ENCODE measurements around the gene MRPS27.

Gene MRPS27

DNA sequence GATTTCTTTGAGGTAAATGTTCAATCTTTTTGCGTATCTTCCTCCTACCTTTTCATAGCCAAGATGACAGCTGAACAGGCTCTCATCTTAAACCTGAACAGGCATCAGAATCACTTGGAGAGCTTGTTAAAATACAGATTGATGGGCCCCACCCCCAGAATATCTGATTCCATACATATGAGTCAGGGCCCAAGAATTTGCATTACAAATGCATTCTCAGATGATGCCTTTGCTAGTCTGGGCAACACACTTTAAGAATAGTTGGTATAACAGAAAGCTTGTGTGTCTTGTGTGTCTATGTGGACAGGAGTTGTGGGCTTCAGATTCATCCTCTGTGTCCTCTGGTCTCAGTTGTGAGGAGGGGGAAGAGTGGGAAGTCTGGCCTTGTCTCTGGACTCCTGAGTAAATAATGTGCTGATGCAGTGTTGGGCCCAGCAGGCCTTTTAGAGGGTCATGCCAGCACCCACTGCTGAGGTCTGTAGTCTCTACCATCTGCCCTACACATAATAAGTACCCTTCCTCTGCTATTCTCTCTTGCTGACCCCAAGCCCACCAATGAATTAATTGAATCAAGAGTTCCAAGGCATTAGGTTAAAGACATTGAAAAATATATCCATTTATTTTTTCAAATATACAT, 43.2 kb upstream of the MRPS27 start:
- no peaks in the 10 kb centered on the region for H3K4me1 ChIP-seq (ENCODE audit: insufficient read depth, insufficient read length)
- H3K9ac ChIP-seq (ENCODE audit: insufficient read length, low read depth): no peak overlapping the region
- H3K27me3 ChIP-seq (ENCODE audit: insufficient read depth, insufficient read length): no peaks in the 10 kb centered on the region
- H3K9me3 ChIP-seq (ENCODE audit: insufficient read depth, low read length): peaks cover 12% of the 10 kb centered on the region; the same call in 1 of the 2 replicates
- peaks cover 48% of the 10 kb centered on the region for H3K36me3 ChIP-seq (ENCODE audit: insufficient read depth, insufficient read length, low read length)
- no peak overlapping the region for H3K4me3 ChIP-seq (ENCODE audit: insufficient read length, low read depth)
- TF ChIP-seq YY1 (IDR thresholded peaks at IDR 0.05; ENCODE audit: insufficient read depth, insufficient read length): no peak
- no peak for TF ChIP-seq SUZ12 (IDR thresholded peaks at IDR 0.05; ENCODE audit: extremely low read depth, insufficient read depth, insufficient read length)
- TF ChIP-seq ZNF274 (IDR thresholded peaks at IDR 0.05; ENCODE audit: low read depth, low read length): no peak
- DNase-seq (ENCODE audit: low read depth, low spot score): peak; percentile 23

DNA sequence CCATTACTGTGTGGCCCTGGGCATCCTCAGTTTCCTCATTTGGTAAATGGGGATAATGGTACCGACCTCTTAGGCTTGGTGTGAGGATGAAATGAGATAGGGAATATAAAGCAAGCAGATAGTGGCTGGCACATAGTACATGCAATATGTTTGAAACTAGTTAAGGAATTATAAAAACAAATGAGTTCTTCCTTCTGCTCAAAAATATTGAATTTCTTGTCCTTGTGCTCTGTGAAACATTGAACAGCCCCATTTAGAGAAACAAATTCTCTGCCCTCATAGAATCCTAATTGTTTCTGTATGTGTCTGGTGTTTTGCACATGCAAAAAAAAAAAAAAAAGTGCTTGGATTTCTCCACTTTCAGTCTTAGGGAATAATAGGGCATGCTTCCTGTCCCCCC, 39.8 kb upstream of the MRPS27 start:
- H3K9ac ChIP-seq (ENCODE audit: insufficient read length, low read depth): no peak overlapping the region

DNA sequence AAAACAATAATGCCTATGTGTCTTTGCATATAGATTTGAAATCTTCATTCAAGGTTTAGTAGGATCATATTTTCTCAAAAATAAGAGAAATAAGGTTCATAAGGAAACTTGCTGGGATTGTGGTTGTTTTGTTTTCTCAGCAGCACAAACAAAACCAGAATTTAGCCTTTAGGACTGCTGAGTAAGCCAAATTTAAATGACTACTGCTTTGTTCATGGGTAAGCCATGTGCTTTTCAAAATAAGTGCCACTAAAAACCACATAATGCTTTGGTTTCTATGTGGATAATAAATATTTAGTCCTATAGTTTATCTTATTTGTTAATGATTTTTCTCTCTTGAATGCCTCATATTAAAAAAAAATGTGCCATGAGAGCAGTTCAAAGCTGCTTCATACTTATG, 38.9 kb upstream of the MRPS27 start:
- DNase-seq (ENCODE audit: low read depth, low spot score): no peak
- H3K4me1 ChIP-seq (ENCODE audit: insufficient read depth, insufficient read length): no peaks in the 10 kb centered on the region
- no peak overlapping the region for H3K9ac ChIP-seq (ENCODE audit: insufficient read length, low read depth)
- TF ChIP-seq YY1 (IDR thresholded peaks at IDR 0.05; ENCODE audit: insufficient read depth, insufficient read length) (no peak), ZNF274 (IDR thresholded peaks at IDR 0.05; ENCODE audit: low read depth, low read length) (no peak), SUZ12 (IDR thresholded peaks at IDR 0.05; ENCODE audit: extremely low read depth, insufficient read depth, insufficient read length) (no peak)
- peaks cover 12% of the 10 kb centered on the region; the same call in 1 of the 2 replicates for H3K9me3 ChIP-seq (ENCODE audit: insufficient read depth, low read length)
- H3K4me3 ChIP-seq (ENCODE audit: insufficient read length, low read depth): no peak overlapping the region
- H3K27me3 ChIP-seq (ENCODE audit: insufficient read depth, insufficient read length): no peaks in the 10 kb centered on the region
- H3K36me3 ChIP-seq (ENCODE audit: insufficient read depth, insufficient read length, low read length): peaks cover 46% of the 10 kb centered on the region

More for the DNA sequence above, 39.8 kb upstream of the MRPS27 start:
- Histone ChIP-seq H3K4me3 (ENCODE audit: insufficient read length, low read depth) (no peak overlapping the region), H3K27me3 (ENCODE audit: insufficient read depth, insufficient read length) (no peaks in the 10 kb centered on the region), H3K4me1 (ENCODE audit: insufficient read depth, insufficient read length) (no peaks in the 10 kb centered on the region), H3K9me3 (ENCODE audit: insufficient read depth, low read length) (peaks cover 12% of the 10 kb centered on the region; the same call in 1 of the 2 replicates), H3K36me3 (ENCODE audit: insufficient read depth, insufficient read length, low read length) (peaks cover 51% of the 10 kb centered on the region)
- no peak for DNase-seq (ENCODE audit: low read depth, low spot score)
- TF ChIP-seq ZNF274 (IDR thresholded peaks at IDR 0.05; ENCODE audit: low read depth, low read length): no peak
- TF ChIP-seq SUZ12 (IDR thresholded peaks at IDR 0.05; ENCODE audit: extremely low read depth, insufficient read depth, insufficient read length): no peak
- no peak for TF ChIP-seq YY1 (IDR thresholded peaks at IDR 0.05; ENCODE audit: insufficient read depth, insufficient read length)

DNA sequence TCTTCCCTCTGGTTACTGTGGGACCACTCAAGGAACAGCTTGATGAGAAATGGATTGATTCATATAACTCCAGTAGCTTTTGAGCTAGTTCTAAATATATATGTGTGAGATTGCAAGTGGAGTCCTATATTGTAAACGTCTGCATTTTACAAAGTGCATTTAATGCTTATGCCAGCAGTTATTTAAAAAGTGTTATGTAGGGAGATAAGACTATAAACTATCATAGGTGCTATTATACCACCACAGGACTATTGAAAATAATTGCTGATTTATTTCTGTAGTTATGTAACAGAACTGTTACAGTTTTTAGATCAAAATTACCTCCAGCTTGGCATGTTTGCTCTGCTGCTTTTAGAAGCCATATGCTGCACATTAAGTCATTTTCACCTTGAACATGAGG, 36.3 kb upstream of the MRPS27 start:
- Histone ChIP-seq H3K4me1 (ENCODE audit: insufficient read depth, insufficient read length) (no peaks in the 10 kb centered on the region), H3K9me3 (ENCODE audit: insufficient read depth, low read length) (no peaks in the 10 kb centered on the region), H3K36me3 (ENCODE audit: insufficient read depth, insufficient read length, low read length) (peaks cover 42% of the 10 kb centered on the region), H3K4me3 (ENCODE audit: insufficient read length, low read depth) (no peak overlapping the region), H3K27me3 (ENCODE audit: insufficient read depth, insufficient read length) (no peaks in the 10 kb centered on the region), H3K9ac (ENCODE audit: insufficient read length, low read depth) (no peak overlapping the region)
- TF ChIP-seq SUZ12 (IDR thresholded peaks at IDR 0.05; ENCODE audit: extremely low read depth, insufficient read depth, insufficient read length) (no peak), ZNF274 (IDR thresholded peaks at IDR 0.05; ENCODE audit: low read depth, low read length) (no peak), YY1 (IDR thresholded peaks at IDR 0.05; ENCODE audit: insufficient read depth, insufficient read length) (no peak)
- no peak for DNase-seq (ENCODE audit: low read depth, low spot score)

DNA sequence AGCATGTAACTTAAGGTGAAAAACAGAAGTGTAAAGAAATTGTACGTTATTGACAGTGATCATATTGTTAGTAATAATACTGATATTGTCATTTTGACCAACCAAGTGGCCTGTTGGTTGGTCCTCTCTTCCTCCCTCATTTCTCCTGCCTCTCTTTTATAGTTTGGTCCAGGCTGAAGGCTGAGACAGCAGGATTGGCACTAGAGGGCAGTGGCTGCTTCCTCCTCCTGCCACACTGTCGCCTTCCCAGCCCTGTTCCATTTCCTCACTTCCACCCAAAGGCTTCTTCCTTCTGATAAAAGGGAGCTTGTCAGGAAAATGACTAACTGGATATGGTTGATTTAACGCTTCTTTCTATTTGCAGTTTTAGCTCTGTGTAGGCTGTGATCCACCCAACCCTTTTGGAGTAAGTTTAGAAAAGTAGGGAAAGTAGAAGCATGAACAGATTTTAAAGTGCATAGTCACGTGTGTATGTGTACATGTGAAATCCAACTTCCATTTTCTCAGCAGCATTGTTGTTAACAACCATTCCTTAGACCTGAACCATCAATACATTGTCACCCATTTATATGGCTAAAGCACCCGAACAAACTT, 35.8 kb upstream of the MRPS27 start:
- Histone ChIP-seq H3K36me3 (ENCODE audit: insufficient read depth, insufficient read length, low read length) (peaks cover 39% of the 10 kb centered on the region), H3K4me3 (ENCODE audit: insufficient read length, low read depth) (no peak overlapping the region), H3K9me3 (ENCODE audit: insufficient read depth, low read length) (no peaks in the 10 kb centered on the region), H3K4me1 (ENCODE audit: insufficient read depth, insufficient read length) (no peaks in the 10 kb centered on the region), H3K9ac (ENCODE audit: insufficient read length, low read depth) (no peak overlapping the region), H3K27me3 (ENCODE audit: insufficient read depth, insufficient read length) (no peaks in the 10 kb centered on the region)
- TF ChIP-seq ZNF274 (IDR thresholded peaks at IDR 0.05; ENCODE audit: low read depth, low read length): no peak
- TF ChIP-seq YY1 (IDR thresholded peaks at IDR 0.05; ENCODE audit: insufficient read depth, insufficient read length): no peak
- TF ChIP-seq SUZ12 (IDR thresholded peaks at IDR 0.05; ENCODE audit: extremely low read depth, insufficient read depth, insufficient read length): no peak
- no peak for DNase-seq (ENCODE audit: low read depth, low spot score)

DNA sequence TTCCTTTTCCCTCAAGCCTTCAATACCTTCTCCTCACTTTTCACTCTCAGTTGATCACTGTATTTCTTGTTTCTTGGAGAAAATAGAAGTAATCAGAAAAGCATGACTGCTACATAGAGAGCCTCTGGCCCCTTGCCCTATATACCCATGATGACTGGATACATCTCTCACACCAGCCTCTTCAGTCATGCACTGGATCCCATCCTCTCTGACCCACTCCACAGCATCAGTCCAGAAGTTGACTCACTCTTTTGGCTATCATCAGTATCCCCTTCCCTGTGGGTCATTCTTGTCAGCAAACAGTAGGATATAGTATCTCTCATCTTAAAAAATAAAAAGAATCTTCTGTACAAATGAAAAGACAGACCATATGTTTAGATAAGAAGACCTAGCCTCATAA, 33.0 kb upstream of the MRPS27 start:
- H3K36me3 ChIP-seq (ENCODE audit: insufficient read depth, insufficient read length, low read length): peaks cover 19% of the 10 kb centered on the region
- no peaks in the 10 kb centered on the region for H3K27me3 ChIP-seq (ENCODE audit: insufficient read depth, insufficient read length)
- H3K9me3 ChIP-seq (ENCODE audit: insufficient read depth, low read length): no peaks in the 10 kb centered on the region
- no peak overlapping the region for H3K4me3 ChIP-seq (ENCODE audit: insufficient read length, low read depth)
- DNase-seq (ENCODE audit: low read depth, low spot score): no peak
- TF ChIP-seq SUZ12 (IDR thresholded peaks at IDR 0.05; ENCODE audit: extremely low read depth, insufficient read depth, insufficient read length): no peak
- no peak for TF ChIP-seq ZNF274 (IDR thresholded peaks at IDR 0.05; ENCODE audit: low read depth, low read length)
- H3K4me1 ChIP-seq (ENCODE audit: insufficient read depth, insufficient read length): no peaks in the 10 kb centered on the region
- no peak overlapping the region for H3K9ac ChIP-seq (ENCODE audit: insufficient read length, low read depth)

DNA sequence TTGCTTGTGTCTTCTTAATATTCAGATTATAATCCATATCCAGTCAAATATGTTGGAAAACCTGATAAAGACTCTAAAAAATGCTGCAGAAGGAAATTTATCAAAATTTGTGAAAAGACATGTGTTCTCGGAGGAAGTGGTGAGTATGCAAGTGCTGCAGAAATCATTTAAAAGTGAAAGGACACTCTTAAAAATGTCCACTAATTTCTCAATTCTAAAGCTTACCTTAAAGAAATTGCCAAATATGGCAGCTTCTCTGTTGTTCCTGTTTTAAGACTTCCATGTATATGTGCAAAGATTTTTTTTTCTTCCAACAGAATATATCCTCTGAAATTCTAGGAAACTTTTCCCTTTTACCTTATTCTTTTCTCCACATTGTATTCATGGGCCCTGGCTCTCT, 32.6 kb upstream of the MRPS27 start:
- no peak for DNase-seq (ENCODE audit: low read depth, low spot score)
- Histone ChIP-seq H3K9ac (ENCODE audit: insufficient read length, low read depth) (no peak overlapping the region), H3K4me3 (ENCODE audit: insufficient read length, low read depth) (no peak overlapping the region), H3K27me3 (ENCODE audit: insufficient read depth, insufficient read length) (no peaks in the 10 kb centered on the region), H3K36me3 (ENCODE audit: insufficient read depth, insufficient read length, low read length) (peaks cover 20% of the 10 kb centered on the region), H3K9me3 (ENCODE audit: insufficient read depth, low read length) (no peaks in the 10 kb centered on the region), H3K4me1 (ENCODE audit: insufficient read depth, insufficient read length) (no peaks in the 10 kb centered on the region)
- no peak for TF ChIP-seq YY1 (IDR thresholded peaks at IDR 0.05; ENCODE audit: insufficient read depth, insufficient read length)
- TF ChIP-seq ZNF274 (IDR thresholded peaks at IDR 0.05; ENCODE audit: low read depth, low read length): no peak
- TF ChIP-seq SUZ12 (IDR thresholded peaks at IDR 0.05; ENCODE audit: extremely low read depth, insufficient read depth, insufficient read length): no peak
